MM.1S (cell line): ENCODE results near the gene ARHGAP44.

Source experiments
- CTCF ChIP-seq: fragments of 300-600 bp; sonication (generic); IDR thresholded peaks from 2 replicates; pipeline ENCODE4 v1.5.1; 2016; ENCODE audit warnings: antibody characterized with exemption, low read length, mixed read lengths
- EZH2 ChIP-seq: fragments of 300-600 bp; sonication (generic); optimal IDR thresholded peaks from 2 replicates; pipeline ENCODE3; 2017; ENCODE audit warnings: low read depth, mild to moderate bottlenecking, antibody characterized with exemption, low read length, mixed read lengths
- EZH2phosphoT487 ChIP-seq: fragments of 300-600 bp; sonication (generic); IDR thresholded peaks from 2 replicates; pipeline ENCODE4 v1.6.1; 2018; ENCODE audit warnings: antibody characterized with exemption, low read length

GRCh38 chr17:12990041-12990808, 200.9 kb downstream of the ARHGAP44 start:
- no peak for TF ChIP-seq CTCF
- no peak for TF ChIP-seq EZH2
- TF ChIP-seq EZH2phosphoT487 = no peak
